ENCODE results near the gene KLC1.
A peak's percentile ranks its signal among the peaks of the same experiment; 100 is the strongest.

Gene KLC1

DNA sequence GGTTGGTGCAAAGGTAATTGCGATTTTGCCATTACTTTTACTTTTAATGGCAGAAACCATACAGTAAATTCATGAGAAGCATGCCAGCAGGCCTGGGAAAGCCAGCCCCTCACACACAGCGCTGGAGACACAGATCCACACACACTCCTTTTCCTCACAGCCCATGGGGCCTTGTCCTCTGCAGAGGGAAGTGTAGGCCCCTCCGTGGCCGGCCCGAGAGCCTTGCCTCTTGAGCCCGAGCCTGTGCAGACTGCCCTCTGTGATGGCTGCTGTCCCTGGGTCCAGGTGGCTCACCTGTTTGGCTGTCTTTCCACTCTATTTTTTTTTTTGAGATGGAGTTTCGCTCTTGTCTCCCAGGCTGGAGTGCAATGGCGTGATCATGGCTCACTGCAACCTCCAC lies 46.9 kb downstream of the KLC1 start:
- TF ChIP-seq EZH2 (IDR thresholded peaks at IDR 0.05): no peak
- TF ChIP-seq POLR2AphosphoS5 (IDR thresholded peaks at IDR 0.05; ENCODE audit: borderline replicate concordance, low read depth, low read length): no peak
- TF ChIP-seq FOXP2 (optimal IDR thresholded peaks at IDR 0.05; ENCODE audit: control extremely low read depth, extremely low read length, insufficient read depth): no peak
- no peak overlapping the region for H3K4me3 ChIP-seq
- no peaks in the 10 kb centered on the region for H3K9me3 ChIP-seq (ENCODE audit: low read depth, low read length)
- no peak overlapping the region for H3K9ac ChIP-seq (ENCODE audit: insufficient read length)
- no peak for DNase-seq (ENCODE audit: low read depth, low spot score)
- H3K36me3 ChIP-seq (ENCODE audit: insufficient read depth, low read length): peaks cover 93% of the 10 kb centered on the region
- no peak overlapping the region for H3K27ac ChIP-seq

GRCh38 chr14:103676881-103677675 lies 48.1 kb downstream of the KLC1 start:
- Histone ChIP-seq H3K9me3 (ENCODE audit: low read depth, low read length) (no peaks in the 10 kb centered on the region), H3K27ac (no peak overlapping the region), H3K9ac (ENCODE audit: insufficient read length) (no peak overlapping the region), H3K4me3 (no peak overlapping the region), H3K36me3 (ENCODE audit: insufficient read depth, low read length) (peaks cover 92% of the 10 kb centered on the region)
- DNase-seq (ENCODE audit: low read depth, low spot score): no peak
- TF ChIP-seq FOXP2 (optimal IDR thresholded peaks at IDR 0.05; ENCODE audit: control extremely low read depth, extremely low read length, insufficient read depth) (no peak), POLR2AphosphoS5 (IDR thresholded peaks at IDR 0.05; ENCODE audit: borderline replicate concordance, low read depth, low read length) (no peak), EZH2 (IDR thresholded peaks at IDR 0.05) (no peak)

DNA sequence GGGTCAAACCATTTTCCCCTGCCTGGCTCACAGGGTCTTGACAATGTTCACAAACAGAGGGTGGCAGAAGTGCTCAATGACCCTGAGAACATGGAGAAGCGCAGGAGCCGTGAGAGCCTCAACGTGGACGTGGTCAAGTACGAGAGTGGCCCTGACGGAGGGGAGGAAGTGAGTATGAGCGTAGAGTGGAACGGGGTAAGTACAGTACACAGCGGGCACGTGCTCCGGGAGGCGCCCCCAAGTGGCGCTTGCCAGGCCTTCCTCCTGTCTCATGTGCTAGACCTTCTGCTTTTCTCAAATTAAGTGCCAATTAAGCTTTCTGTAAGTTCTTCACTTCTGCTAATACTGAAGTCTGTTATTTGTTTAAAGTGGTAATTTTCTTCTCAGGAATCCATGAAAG lies 50.3 kb downstream of the KLC1 start:
- TF ChIP-seq EZH2 (IDR thresholded peaks at IDR 0.05) (no peak), FOXP2 (optimal IDR thresholded peaks at IDR 0.05; ENCODE audit: control extremely low read depth, extremely low read length, insufficient read depth) (no peak), POLR2AphosphoS5 (IDR thresholded peaks at IDR 0.05; ENCODE audit: borderline replicate concordance, low read depth, low read length) (no peak)
- no peak overlapping the region for H3K27ac ChIP-seq
- no peak for DNase-seq (ENCODE audit: low read depth, low spot score)
- H3K36me3 ChIP-seq (ENCODE audit: insufficient read depth, low read length): peaks cover 78% of the 10 kb centered on the region
- no peak overlapping the region for H3K9ac ChIP-seq (ENCODE audit: insufficient read length)
- H3K4me3 ChIP-seq: no peak overlapping the region
- H3K9me3 ChIP-seq (ENCODE audit: low read depth, low read length): no peaks in the 10 kb centered on the region

- no peak for DNase-seq (ENCODE audit: low read depth, low spot score)
- Histone ChIP-seq H3K9me3 (ENCODE audit: low read depth, low read length) (no peaks in the 10 kb centered on the region), H3K4me3 (no peak overlapping the region), H3K9ac (ENCODE audit: insufficient read length) (no peak overlapping the region), H3K27ac (no peak overlapping the region), H3K36me3 (ENCODE audit: insufficient read depth, low read length) (peaks cover 74% of the 10 kb centered on the region)
- TF ChIP-seq FOXP2 (optimal IDR thresholded peaks at IDR 0.05; ENCODE audit: control extremely low read depth, extremely low read length, insufficient read depth): no peak
- TF ChIP-seq EZH2 (IDR thresholded peaks at IDR 0.05): no peak
Observed at GRCh38 chr14:103680491-103681231, 51.6 kb downstream of the KLC1 start.

DNA sequence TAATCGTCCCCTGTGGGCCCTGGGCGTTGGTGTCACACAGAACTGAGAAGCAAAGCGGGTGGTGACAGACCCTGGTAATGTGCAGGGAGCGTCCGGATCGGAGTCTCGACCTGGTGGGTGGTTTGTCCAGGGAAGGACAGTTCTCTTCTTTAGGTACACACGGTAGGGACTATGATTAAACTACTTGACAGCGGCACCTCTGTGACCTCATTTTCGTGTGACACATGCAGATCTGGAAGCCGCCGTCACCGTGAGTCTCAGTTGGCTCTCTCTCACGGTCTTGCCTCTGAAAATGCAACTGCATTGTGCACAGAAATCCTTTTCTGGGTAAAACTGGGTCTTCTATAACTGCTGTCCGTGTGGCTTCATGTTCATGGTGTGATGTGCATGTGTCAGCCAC lies 54.1 kb downstream of the KLC1 start:
- Histone ChIP-seq H3K4me3 (no peak overlapping the region), H3K9me3 (ENCODE audit: low read depth, low read length) (no peaks in the 10 kb centered on the region), H3K36me3 (ENCODE audit: insufficient read depth, low read length) (peaks cover 71% of the 10 kb centered on the region), H3K27ac (0 out of 2 replicates have a peak overlapping the region, but pooled peaks have one; percentile 3), H3K9ac (ENCODE audit: insufficient read length) (no peak overlapping the region)
- no peak for DNase-seq (ENCODE audit: low read depth, low spot score)
- TF ChIP-seq POLR2AphosphoS5 (IDR thresholded peaks at IDR 0.05; ENCODE audit: borderline replicate concordance, low read depth, low read length) (no peak), EZH2 (IDR thresholded peaks at IDR 0.05) (no peak)

DNA sequence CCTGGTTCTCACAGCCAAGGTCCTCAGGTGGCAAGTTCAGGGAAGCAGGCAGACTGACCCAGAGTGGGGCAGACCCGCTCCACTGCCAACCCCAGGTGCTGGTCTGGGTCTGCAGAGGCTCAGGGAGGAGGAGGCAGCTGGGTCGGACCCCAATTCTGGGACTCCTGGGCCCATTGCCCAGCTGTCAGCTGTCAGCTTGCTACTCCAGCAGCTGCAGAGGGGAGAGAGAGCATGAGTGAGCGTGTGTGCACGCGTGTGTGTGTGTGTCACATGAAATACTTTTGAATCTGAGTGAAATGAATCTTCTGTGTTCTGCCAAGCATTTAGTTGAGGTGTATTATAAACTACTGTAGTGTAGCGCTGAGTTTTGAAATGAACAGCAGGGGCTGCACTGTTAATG lies 55.5 kb downstream of the KLC1 start:
- no peak overlapping the region for H3K4me3 ChIP-seq
- TF ChIP-seq POLR2AphosphoS5 (IDR thresholded peaks at IDR 0.05; ENCODE audit: borderline replicate concordance, low read depth, low read length) (no peak), FOXP2 (optimal IDR thresholded peaks at IDR 0.05; ENCODE audit: control extremely low read depth, extremely low read length, insufficient read depth) (no peak), EZH2 (IDR thresholded peaks at IDR 0.05) (no peak)
- no peaks in the 10 kb centered on the region for H3K9me3 ChIP-seq (ENCODE audit: low read depth, low read length)
- H3K27ac ChIP-seq: no peak overlapping the region
- DNase-seq (ENCODE audit: low read depth, low spot score): no peak
- peaks cover 69% of the 10 kb centered on the region for H3K36me3 ChIP-seq (ENCODE audit: insufficient read depth, low read length)
- H3K9ac ChIP-seq (ENCODE audit: insufficient read length): no peak overlapping the region

DNA sequence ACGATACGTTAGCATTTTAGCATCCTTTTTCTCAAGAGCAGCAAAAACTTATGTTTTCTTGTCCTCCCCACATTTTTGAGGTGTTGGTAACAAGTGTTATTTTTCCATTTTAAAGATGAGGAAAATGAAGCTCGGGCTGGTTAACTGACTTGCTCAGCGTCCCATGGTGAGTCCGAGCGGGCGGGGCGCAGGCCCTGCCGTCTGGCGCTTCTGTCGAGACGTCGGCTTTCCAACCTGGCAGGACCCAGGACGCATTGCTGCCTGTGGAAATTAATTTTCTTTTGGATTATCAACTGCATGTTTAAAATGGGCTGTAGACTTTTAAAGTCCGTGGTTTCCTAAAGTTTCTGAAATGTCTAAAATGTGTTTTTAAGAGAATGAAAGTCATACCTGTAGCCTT lies 55.9 kb downstream of the KLC1 start:
- Histone ChIP-seq H3K9ac (ENCODE audit: insufficient read length) (no peak overlapping the region), H3K36me3 (ENCODE audit: insufficient read depth, low read length) (peaks cover 65% of the 10 kb centered on the region), H3K4me3 (no peak overlapping the region), H3K9me3 (ENCODE audit: low read depth, low read length) (no peaks in the 10 kb centered on the region), H3K27ac (no peak overlapping the region)
- no peak for DNase-seq (ENCODE audit: low read depth, low spot score)
- no peak for TF ChIP-seq EZH2 (IDR thresholded peaks at IDR 0.05)
- TF ChIP-seq FOXP2 (optimal IDR thresholded peaks at IDR 0.05; ENCODE audit: control extremely low read depth, extremely low read length, insufficient read depth): no peak
- TF ChIP-seq POLR2AphosphoS5 (IDR thresholded peaks at IDR 0.05; ENCODE audit: borderline replicate concordance, low read depth, low read length): no peak

- no peak for DNase-seq (ENCODE audit: low read depth, low spot score)
- no peak for TF ChIP-seq EZH2 (IDR thresholded peaks at IDR 0.05)
- TF ChIP-seq FOXP2 (optimal IDR thresholded peaks at IDR 0.05; ENCODE audit: control extremely low read depth, extremely low read length, insufficient read depth): no peak
- TF ChIP-seq POLR2AphosphoS5 (IDR thresholded peaks at IDR 0.05; ENCODE audit: borderline replicate concordance, low read depth, low read length): no peak
- Histone ChIP-seq H3K9ac (ENCODE audit: insufficient read length) (peak overlapping the region; percentile 48), H3K9me3 (ENCODE audit: low read depth, low read length) (no peaks in the 10 kb centered on the region), H3K27ac (peak overlapping the region; percentile 83), H3K4me3 (no peak overlapping the region), H3K36me3 (ENCODE audit: insufficient read depth, low read length) (peaks cover 61% of the 10 kb centered on the region)
Observed at GRCh38 chr14:103685276-103686211, 56.5 kb downstream of the KLC1 start.

All from SK-N-MC (cell line).